Naive thymus-derived CD4-positive, alpha-beta T cell (primary cell): ENCODE measurements around the gene STUM. TPM values are rescaled to one million over a fixed set of nuclear protein-coding genes. Genes with fewer than 3 reads are reported as not detected.

Source experiments
- ATAC-seq: fragments of 150-1000 bp; cut with Tn5 transposase; 2 replicates; pipeline ENCODE4 v1.10.0; 2021; ENCODE audit warnings: mild to moderate bottlenecking, moderate library complexity
- CTCF ChIA-PET: fragments of 350-600 bp; sonication (Branson Sonifier 250); formaldehyde crosslinking; loops from one replicate; lab custom pipeline; 2021; ENCODE audit warnings: antibody characterized with exemption; lab: Charles Lee
- POLR2A ChIA-PET: fragments of 350-600 bp; sonication (Branson Sonifier 250); formaldehyde crosslinking; loops from one replicate; lab custom pipeline; 2021; ENCODE audit warnings: antibody characterized with exemption, inconsistent platforms; lab: Charles Lee
- DNase-seq, 9 donors: peaks; one replicate each; pipeline versions ENCODE4 v3.0.0 to v3.0.0-alpha.2; 2020 to 2022; ENCODE audit warnings: mixed read lengths in 1 of 9
- H3K27ac ChIP-seq: one replicate; pipeline ENCODE4 v1.7.0; 2013; ENCODE audit warnings: mild to moderate bottlenecking, low read depth, low read length, moderate library complexity
- H3K27me3 ChIP-seq, 2 donors: one replicate each; pipeline ENCODE4 v1.7.0; 2013; ENCODE audit warnings: low read length in 2 of 2, mild to moderate bottlenecking in 2 of 2, moderate library complexity in 2 of 2; ENCODE audit not compliant: control insufficient read depth in 2 of 2, insufficient read depth in 2 of 2
- H3K36me3 ChIP-seq, 3 experiments: 1 replicate in 2 of 3; 2 replicates in 1 of 3; pipeline ENCODE4 v1.7.0; 2013; ENCODE audit warnings: low read length in 3 of 3, mild to moderate bottlenecking in 3 of 3, moderate library complexity in 1 of 3; ENCODE audit not compliant: insufficient read depth in 3 of 3, control insufficient read depth in 2 of 3
- H3K4me1 ChIP-seq, 2 donors: one replicate each; pipeline ENCODE4 v1.7.0; 2013; ENCODE audit warnings: low read length in 2 of 2, mild to moderate bottlenecking in 2 of 2, moderate library complexity in 1 of 2; ENCODE audit not compliant: control insufficient read depth in 2 of 2, insufficient read depth in 2 of 2
- H3K4me3 ChIP-seq: 2 replicates; pipeline ENCODE4 v1.7.0; 2013; ENCODE audit warnings: mild to moderate bottlenecking, low read length
- H3K9me3 ChIP-seq, 3 experiments: 1 replicate in 2 of 3; 2 replicates in 1 of 3; pipeline ENCODE4 v1.7.0; 2013; ENCODE audit warnings: low read length in 3 of 3; ENCODE audit not compliant: control insufficient read depth in 2 of 3
- H3K27ac Mint-ChIP-seq, 9 donors: one replicate each; pipeline ENCODE4 v1.8.0; 2020 to 2022; ENCODE audit warnings: mixed read lengths in 9 of 9, mild to moderate bottlenecking in 8 of 9, moderate library complexity in 5 of 9, inconsistent platforms in 2 of 9
- H3K27me3 Mint-ChIP-seq, 5 donors: one replicate each; pipeline ENCODE4 v1.8.0; 2021 to 2022; ENCODE audit warnings: mixed read lengths in 5 of 5, mild to moderate bottlenecking in 1 of 5
- H3K36me3 Mint-ChIP-seq, 5 donors: one replicate each; pipeline ENCODE4 v1.8.0; 2020 to 2022; ENCODE audit warnings: mixed read lengths in 5 of 5, mild to moderate bottlenecking in 3 of 5, inconsistent platforms in 1 of 5
- H3K4me1 Mint-ChIP-seq, 7 donors: one replicate each; pipeline ENCODE4 v1.8.0; 2020 to 2022; ENCODE audit warnings: mixed read lengths in 7 of 7, mild to moderate bottlenecking in 3 of 7, inconsistent platforms in 1 of 7
- H3K4me3 Mint-ChIP-seq, 10 donors: one replicate each; pipeline ENCODE4 v1.8.0; 2020 to 2022; ENCODE audit warnings: mild to moderate bottlenecking in 10 of 10, mixed read lengths in 10 of 10, moderate library complexity in 6 of 10, inconsistent platforms in 2 of 10
- H3K9me3 Mint-ChIP-seq, 11 donors: one replicate each; pipeline ENCODE4 v1.8.0; 2020 to 2022; ENCODE audit warnings: mixed read lengths in 11 of 11, mild to moderate bottlenecking in 4 of 11, inconsistent platforms in 1 of 11, moderate library complexity in 1 of 11
- intact Hi-C, 2 donors: fragments of 100-400 bp; cut with micrococcal nuclease; formaldehyde crosslinking; loops; one replicate each; pipeline ENCODE4 v1.15.1; 2023
- polyA plus RNA-seq, 2 donors: library from polyadenylated mRNA; unstranded; fragments of 300-500 nt; fragmentation: Illumina TruSeq; gene quantifications; one replicate each; pipeline ENCODE4 v1.2.3, GENCODE V29; 2021
- total RNA-seq, 6 experiments: library from RNA in 5 of 6; stranded (reverse) in 5 of 6; gene quantifications; 1 replicate in 5 of 6; 2 replicates in 1 of 6; pipeline ENCODE4 v1.2.3 and lab custom pipeline; 2021 to 2026

Gene STUM
- total and polyA plus RNA-seq, 7 experiments from 2014 or later, result not detected

DNA sequence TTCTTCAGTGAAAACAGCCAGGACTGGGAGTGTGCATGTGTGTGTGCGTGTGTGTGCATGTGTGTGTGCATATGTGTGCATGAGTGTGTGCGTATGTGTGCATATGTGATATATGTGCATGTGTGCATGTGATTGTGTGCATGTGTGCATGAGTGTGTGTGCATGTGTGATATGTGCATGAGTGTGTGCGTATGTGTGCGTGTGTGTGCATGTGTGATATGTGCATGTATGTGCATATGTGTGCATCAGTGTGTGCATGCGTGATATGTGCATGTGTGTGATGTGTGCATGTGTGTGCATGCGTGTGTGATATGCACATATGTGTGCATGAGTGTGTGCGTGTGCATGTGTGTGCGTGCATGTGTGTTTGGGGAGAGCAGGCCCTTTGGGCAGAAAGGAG, 100.7 kb downstream of the STUM start:
- Mint-ChIP-seq H3K36me3 (peaks cover 9 to 31% (median 9%) of the 10 kb centered on the region in 5 donors), H3K27me3 (no peaks in the 10 kb centered on the region), H3K27ac (peak overlapping the region in 5 of 9 donors; percentile 44 to 91 (median 76)), H3K4me3 (peak overlapping the region in 5 of 10 donors; percentile 16 to 50 (median 23)), H3K4me1 (peaks cover 0 to 83% (median 63%) of the 10 kb centered on the region in 7 donors), H3K9me3 (no peaks in the 10 kb centered on the region)
- Histone ChIP-seq H3K4me3 (no peak overlapping the region), H3K36me3 (peaks cover 13 to 51% (median 21%) of the 10 kb centered on the region in 3 experiments), H3K4me1 (peaks cover 28 to 56% of the 10 kb centered on the region in 2 donors), H3K27me3 (no peaks in the 10 kb centered on the region), H3K27ac (no peak overlapping the region), H3K9me3 (no peaks in the 10 kb centered on the region)
- ChIA-PET CTCF (interaction anchor here (0.7 to 5.6 kb wide), 5 partner anchors 18 to 179 kb away, joined by 3 to 28 read pairs (median 3); no protein-coding TSS in a partner anchor), POLR2A (interaction anchor here (0.8 to 17.1 kb wide), 6 partner anchors 9 to 91 kb away, joined by 3 to 276 read pairs (median 3); no protein-coding TSS in a partner anchor)
- intact Hi-C loops, result loop anchor here in 1 of 2 donors (1.0 kb wide), 2 partner anchors 83 to 179 kb away; no protein-coding TSS in a partner anchor
- ATAC-seq (no peak), DNase-seq (no peak)

DNA sequence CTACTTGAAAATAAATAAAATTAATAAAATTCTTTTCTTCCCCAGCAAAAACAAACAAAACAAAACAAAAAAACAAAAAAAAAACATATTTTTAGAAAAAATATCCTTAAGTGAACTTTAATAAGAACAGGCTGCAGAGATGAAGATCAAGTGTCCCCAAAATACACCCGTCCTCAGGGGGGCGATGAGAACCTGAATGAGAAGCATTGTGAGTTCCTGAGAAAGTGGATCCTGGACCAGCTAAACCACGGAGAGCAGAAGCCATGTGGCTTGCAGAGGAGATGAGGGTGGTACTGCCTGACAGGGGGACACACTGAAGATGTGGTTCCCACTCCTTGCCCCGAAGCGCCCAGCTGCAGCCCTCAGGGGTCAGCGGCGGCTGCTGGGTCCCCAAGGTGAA, 101.2 kb downstream of the STUM start:
- H3K9me3 ChIP-seq, result no peaks in the 10 kb centered on the region
- Mint-ChIP-seq H3K4me1 (peaks cover 0 to 83% (median 63%) of the 10 kb centered on the region in 7 donors), H3K36me3 (peaks cover 9 to 31% (median 9%) of the 10 kb centered on the region in 5 donors), H3K27ac (no peak overlapping the region), H3K27me3 (no peaks in the 10 kb centered on the region), H3K9me3 (no peaks in the 10 kb centered on the region), H3K4me3 (peak overlapping the region in 5 of 10 donors; percentile 15 to 50 (median 17))
- no peaks in the 10 kb centered on the region for H3K27me3 ChIP-seq
- CTCF ChIA-PET, result interaction anchor here (0.7 to 5.6 kb wide), 5 partner anchors 11 to 179 kb away, joined by 3 to 28 read pairs (median 3); no protein-coding TSS in a partner anchor
- DNase-seq (peak in 6 of 9 donors; percentile 48 to 58 (median 54)), ATAC-seq (no peak)
- no peak overlapping the region for H3K4me3 ChIP-seq
- peaks cover 23 to 51% of the 10 kb centered on the region in 2 donors for H3K4me1 ChIP-seq
- intact Hi-C loops, result loop anchor here in 1 of 2 donors (1.0 kb wide), 3 partner anchors 38 to 179 kb away; no protein-coding TSS in a partner anchor
- POLR2A ChIA-PET, result interaction anchor here (0.8 to 17.1 kb wide), 3 partner anchors 28 to 90 kb away, joined by 3 to 276 read pairs (median 5); no protein-coding TSS in a partner anchor
- H3K36me3 ChIP-seq, result peaks cover 13 to 46% (median 21%) of the 10 kb centered on the region in 3 experiments
- no peak overlapping the region for H3K27ac ChIP-seq

DNA sequence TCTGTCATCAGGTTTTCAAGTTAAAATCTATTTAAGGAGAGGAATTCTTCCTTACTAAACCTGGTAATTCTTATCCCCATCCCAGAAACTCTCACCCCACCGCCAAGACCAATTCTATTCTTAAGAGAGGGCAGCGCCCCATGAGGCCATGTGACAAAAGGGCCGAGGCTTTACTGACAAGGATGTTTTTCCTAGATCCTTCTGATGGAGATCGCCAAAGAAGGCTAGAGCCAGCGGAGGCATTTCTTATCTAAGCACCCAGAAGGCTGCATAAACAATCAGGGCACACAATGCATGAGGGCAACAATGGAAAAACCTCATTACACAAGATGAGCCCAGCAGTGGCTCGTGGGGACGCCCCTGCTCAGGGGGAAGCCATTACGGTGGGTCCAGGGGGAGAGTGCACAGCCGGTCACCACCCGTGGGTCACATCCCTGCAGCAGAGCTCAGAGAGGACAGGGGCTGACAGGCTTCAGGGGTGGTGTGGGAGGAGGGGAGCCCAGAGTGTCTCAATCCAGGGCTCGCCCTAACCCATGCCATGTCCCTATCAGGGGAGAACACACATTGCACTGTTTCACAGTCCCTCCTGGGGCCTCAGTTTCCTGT, 101.8 kb downstream of the STUM start:
- no peak for ATAC-seq
- H3K36me3 Mint-ChIP-seq, result peaks cover 9 to 31% (median 9%) of the 10 kb centered on the region in 5 donors
- peaks cover 17 to 45% of the 10 kb centered on the region in 2 donors for H3K4me1 ChIP-seq
- H3K36me3 ChIP-seq, result peaks cover 13 to 41% (median 21%) of the 10 kb centered on the region in 3 experiments
- POLR2A ChIA-PET, result interaction anchor here (0.7 to 17.1 kb wide), 5 partner anchors 28 to 90 kb away, joined by 3 to 276 read pairs (median 6); no protein-coding TSS in a partner anchor
- H3K9me3 Mint-ChIP-seq, result no peaks in the 10 kb centered on the region
- no peaks in the 10 kb centered on the region for H3K27me3 ChIP-seq
- H3K4me3 ChIP-seq, result no peak overlapping the region
- no peaks in the 10 kb centered on the region for H3K27me3 Mint-ChIP-seq
- no peaks in the 10 kb centered on the region for H3K9me3 ChIP-seq
- peaks cover 0 to 80% (median 59%) of the 10 kb centered on the region in 7 donors for H3K4me1 Mint-ChIP-seq
- intact Hi-C loops, result loop anchor here in 1 of 2 donors (1.0 kb wide), 1 partner anchor 37 kb away; no protein-coding TSS in a partner anchor
- H3K27ac ChIP-seq, result no peak overlapping the region
- DNase-seq, result no peak
- peak overlapping the region in 4 of 10 donors; percentile 12 to 58 (median 44) for H3K4me3 Mint-ChIP-seq
- peak overlapping the region in 1 of 9 donors; percentile 14 for H3K27ac Mint-ChIP-seq
- CTCF ChIA-PET, result interaction anchor here (0.7 to 5.6 kb wide), 8 partner anchors 12 to 178 kb away, joined by 3 to 28 read pairs (median 4); no protein-coding TSS in a partner anchor

DNA sequence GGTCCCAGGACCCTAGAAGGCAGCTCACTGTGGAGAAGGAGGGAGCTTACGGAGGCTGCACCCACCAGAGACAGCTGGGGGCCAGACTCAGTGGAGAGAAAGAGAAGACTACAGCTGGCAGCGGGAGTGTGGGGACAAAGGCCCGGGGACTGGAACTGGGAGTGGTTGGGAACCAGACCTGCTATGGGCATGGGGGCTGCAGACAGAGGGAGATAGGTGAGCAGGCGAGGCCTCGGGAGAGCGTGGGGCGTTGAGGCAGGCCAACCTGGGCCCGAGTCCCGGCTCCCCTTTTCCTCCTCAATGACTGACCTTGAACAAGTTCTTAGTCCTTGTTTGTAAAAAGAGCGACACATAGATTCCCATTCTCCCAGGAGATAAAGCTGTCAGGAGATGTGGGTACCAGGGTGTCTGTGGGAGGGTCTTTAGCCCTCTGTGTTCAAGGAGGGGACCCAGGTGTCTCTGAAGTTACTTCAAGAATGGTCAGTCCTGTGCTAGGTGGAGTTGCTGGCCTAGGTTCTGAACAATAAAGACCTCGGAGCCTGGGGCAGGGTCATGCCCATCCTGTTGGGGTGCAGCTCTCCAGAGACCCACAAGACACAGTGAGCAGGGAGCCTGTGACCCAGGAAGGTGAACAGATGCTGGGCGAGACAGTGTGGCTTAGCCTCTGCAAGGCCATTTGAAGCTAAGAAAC, 102.6 kb downstream of the STUM start:
- H3K27me3 ChIP-seq, result no peaks in the 10 kb centered on the region
- Mint-ChIP-seq H3K36me3 (peaks cover 9 to 25% (median 9%) of the 10 kb centered on the region in 5 donors), H3K9me3 (no peaks in the 10 kb centered on the region), H3K27me3 (no peaks in the 10 kb centered on the region), H3K4me1 (peaks cover 0 to 80% (median 50%) of the 10 kb centered on the region in 7 donors), H3K4me3 (peak overlapping the region in 5 of 10 donors; percentile 11 to 48 (median 41)), H3K27ac (peak overlapping the region in 1 of 9 donors; percentile 61)
- ATAC-seq (no peak), DNase-seq (no peak)
- H3K4me3 ChIP-seq, result no peak overlapping the region
- no peak overlapping the region for H3K27ac ChIP-seq
- POLR2A ChIA-PET, result interaction anchor here (0.7 to 17.1 kb wide), 3 partner anchors 27 to 84 kb away, joined by 6 to 276 read pairs (median 24); no protein-coding TSS in a partner anchor
- intact Hi-C loops, result no loop called here
- peaks cover 13 to 33% (median 21%) of the 10 kb centered on the region in 3 experiments for H3K36me3 ChIP-seq
- CTCF ChIA-PET, result interaction anchor here (0.8 to 5.6 kb wide), 4 partner anchors 16 to 178 kb away, joined by 3 to 28 read pairs (median 6); no protein-coding TSS in a partner anchor
- no peaks in the 10 kb centered on the region for H3K9me3 ChIP-seq
- H3K4me1 ChIP-seq, result peaks cover 9 to 37% of the 10 kb centered on the region in 2 donors

DNA sequence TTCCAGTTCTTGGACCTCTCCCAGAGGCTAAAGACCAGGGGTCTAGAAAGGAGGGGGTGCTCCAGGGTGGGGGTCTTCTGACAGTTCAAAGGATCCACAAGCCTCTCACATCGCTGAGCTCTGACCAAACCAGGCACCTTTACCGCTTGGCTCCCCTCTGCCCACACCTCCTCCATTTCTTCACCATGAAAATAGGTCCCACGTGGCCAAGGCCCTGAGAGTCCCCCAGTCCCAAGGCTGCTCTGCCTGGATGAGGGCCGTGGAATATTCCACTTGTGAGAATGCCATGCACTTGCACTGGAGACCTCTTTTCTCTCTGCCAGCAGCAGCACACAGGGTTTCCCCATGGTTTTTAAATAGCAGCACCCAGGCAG, 103.2 kb downstream of the STUM start:
- H3K27me3 Mint-ChIP-seq, result no peaks in the 10 kb centered on the region
- CTCF ChIA-PET, result interaction anchor here (1.5 to 5.6 kb wide), 2 partner anchors 16 to 177 kb away, joined by 8 to 28 read pairs; no protein-coding TSS in a partner anchor
- no peak overlapping the region for H3K4me3 ChIP-seq
- no peaks in the 10 kb centered on the region for H3K27me3 ChIP-seq
- peaks cover 5 to 31% of the 10 kb centered on the region in 2 donors for H3K4me1 ChIP-seq
- H3K36me3 ChIP-seq, result peaks cover 13 to 27% (median 20%) of the 10 kb centered on the region in 3 experiments
- POLR2A ChIA-PET, result interaction anchor here (3.7 to 17.1 kb wide), 3 partner anchors 11 to 84 kb away, joined by 24 to 276 read pairs (median 28); no protein-coding TSS in a partner anchor
- intact Hi-C loops, result loop anchor here in 1 of 2 donors (2.0 kb wide), 1 partner anchor 17 kb away; no protein-coding TSS in a partner anchor
- no peaks in the 10 kb centered on the region for H3K9me3 Mint-ChIP-seq
- DNase-seq (no peak), ATAC-seq (no peak)
- H3K4me3 Mint-ChIP-seq, result no peak overlapping the region
- no peak overlapping the region for H3K27ac Mint-ChIP-seq
- H3K27ac ChIP-seq, result no peak overlapping the region
- H3K9me3 ChIP-seq, result no peaks in the 10 kb centered on the region
- H3K4me1 Mint-ChIP-seq, result peaks cover 0 to 80% (median 45%) of the 10 kb centered on the region in 7 donors
- peaks cover 7 to 22% (median 9%) of the 10 kb centered on the region in 5 donors for H3K36me3 Mint-ChIP-seq
